HG03060 (cell line): Measurements from ENCODE around the gene GNAT2.

Experiments used
- ATAC-seq: cut with Tn5 transposase; IDR thresholded peaks from one replicate; pipeline ENCODE4 v1.9.1; 2021; ENCODE audit warnings: low read depth, moderate number of reproducible peaks; ENCODE audit not compliant: unreplicated experiment

GNAT2 gene

DNA sequence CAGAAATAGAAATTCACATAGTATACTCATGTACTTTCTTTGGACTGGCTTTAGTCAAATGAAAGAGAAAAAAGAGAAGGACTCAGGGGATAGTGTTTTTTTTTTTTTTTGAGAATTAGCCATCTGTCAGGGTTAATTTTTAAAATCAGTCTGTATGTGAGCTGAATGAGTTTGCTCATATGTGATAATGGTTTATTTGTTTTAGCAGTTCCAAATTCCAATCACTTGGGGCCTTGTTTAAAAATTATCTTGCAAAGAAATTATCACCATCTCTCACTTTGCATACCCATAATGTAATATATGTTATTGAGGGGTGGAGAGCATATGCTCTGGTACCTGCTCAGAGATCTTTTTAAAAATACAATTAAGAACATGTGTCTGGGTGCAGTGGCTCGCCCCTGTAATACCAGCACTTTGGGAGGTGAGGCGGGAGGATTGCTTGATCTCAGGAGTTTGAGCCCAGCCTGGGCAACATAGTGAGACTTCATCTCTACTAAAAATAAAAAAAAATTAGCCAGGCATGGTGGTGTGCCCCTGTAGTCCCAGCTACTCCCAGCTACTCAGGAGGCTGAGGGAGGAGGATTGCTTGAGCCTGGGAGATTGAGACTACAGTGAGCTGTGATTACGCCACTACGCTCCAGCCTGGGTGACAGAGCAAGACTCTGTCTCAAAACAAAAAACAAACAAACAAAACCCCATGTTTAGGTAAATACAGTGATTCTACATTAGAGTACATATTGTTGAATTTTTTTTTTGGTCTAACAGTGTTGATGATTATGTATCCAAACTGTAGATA is 51.3 kb downstream of the GNAT2 start:
- ATAC-seq = no peak

DNA sequence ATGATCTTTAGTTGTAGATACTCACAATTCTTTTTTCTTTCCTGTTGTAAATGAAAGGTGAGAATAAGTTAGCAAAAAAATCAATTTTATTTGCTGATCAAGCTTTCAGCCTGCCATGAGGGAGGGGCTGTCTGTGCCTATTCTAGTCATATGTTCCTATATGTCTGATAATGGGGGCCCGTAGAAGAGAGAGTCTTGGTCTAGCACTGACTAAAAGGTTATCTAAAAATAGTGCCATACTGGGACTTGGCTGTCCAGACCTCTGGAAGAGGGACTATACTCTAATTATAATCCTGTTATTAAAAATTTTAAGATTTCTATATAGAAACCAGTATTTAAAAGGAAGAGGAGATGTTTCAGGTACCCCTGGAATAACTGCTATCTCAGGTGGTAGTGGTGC is 52.4 kb downstream of the GNAT2 start:
- no peak for ATAC-seq

DNA sequence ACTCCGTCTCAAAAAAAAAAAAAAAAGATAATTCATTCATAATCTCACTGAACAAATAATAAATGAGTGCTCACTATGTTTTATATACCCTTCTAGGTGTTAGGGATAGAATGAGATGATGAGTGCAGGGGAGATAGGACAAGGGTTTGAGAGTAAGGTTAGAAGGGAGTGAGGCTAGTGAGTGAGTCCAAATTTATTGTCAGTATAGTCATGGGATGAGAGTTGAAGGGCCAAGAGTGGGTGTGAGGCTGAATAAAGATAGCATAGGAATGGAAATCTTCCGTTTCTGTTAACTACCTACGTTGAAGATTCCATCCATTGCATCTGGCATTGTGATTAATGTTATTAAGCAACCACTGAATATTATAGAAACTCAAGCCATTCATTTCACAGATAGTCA is 54.2 kb downstream of the GNAT2 start:
- no peak for ATAC-seq

DNA sequence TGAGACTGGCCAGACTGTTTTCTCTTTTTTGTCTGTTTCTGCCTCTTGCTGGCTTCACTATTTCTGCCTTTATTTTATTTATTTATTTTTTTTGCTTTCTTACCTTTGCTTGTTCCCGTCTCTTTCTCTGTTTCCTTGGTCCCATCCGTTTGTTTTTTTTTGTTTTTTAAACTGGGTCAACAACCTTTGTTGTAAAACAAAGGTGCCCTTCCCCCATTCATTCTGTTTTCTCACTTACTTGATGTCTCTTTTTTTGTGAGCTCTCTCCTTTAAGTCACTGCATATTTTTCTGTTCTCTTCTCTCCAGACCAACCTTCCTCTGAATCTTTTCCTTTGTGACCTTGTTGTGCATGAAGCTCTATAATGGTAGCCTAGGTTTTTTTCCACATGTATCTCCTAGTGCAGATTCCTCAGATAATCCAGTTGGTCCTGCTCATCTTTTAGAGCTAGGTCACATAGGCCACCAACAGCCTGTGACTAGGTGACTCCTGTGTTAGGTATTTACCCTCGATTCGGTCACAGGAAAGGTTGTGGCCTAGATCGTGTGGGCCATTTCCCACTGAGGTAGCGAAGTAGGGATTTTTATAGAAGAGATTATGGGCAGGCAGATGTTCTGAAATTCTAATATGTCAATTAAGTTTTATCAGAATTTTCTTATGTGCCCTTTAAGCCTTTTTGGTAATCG is 55.1 kb downstream of the GNAT2 start:
- no peak for ATAC-seq

DNA sequence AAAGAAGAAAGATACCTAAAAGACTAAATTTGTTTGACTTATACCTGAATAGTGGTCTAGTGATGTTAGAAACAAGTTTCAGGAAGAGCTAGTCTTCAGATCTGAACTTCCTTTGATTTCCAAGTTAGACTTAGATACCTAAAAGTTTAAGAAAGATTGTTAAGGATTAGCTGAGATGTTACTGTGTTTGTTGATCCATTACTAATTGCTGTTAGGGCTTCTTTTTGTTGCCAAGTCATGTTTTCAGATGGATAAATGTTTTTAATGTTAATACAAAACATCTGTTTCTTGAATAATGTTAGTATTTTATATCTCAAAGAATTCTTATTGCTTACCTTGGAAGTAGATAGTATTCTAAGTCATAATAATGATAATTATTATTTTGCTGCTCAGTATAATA is 59.4 kb downstream of the GNAT2 start:
- ATAC-seq = no peak

DNA sequence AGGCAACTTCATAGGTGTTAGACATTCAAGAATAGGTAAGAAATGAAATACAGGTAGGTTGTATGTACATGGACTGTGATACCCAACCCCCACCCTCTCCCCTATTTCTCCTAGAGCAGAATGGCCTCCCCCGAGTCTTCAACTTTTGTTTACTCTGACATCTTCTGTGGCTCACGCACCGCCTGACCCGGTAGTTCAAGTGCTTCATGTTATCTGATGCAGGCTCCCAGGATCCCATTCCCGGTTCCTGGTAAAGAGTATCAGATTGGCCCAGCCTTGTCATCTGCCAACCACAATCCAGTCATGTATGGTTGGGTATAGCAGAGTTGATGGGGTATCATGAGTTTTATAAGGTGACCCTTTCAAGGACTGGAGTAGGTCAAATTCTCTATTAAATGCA is 61.9 kb downstream of the GNAT2 start:
- ATAC-seq = no peak

DNA sequence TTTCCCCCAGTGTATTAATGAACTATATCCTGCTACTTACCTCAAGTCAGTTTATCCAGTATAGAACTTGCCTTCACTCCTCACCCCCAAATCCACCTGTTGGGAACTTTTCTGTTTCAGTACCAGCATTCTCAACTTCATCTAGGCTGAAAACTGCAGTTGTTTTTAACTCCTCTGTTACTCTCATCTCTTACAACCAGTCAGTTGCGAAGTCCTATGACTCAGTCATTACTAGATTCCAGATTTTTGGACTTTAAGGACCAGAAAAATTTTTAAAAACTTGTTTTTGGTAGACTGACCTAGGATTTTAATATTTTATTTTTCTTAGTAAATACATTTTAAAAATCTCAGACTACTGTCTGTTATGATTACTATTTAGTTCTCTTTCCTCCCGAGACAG is 62.9 kb downstream of the GNAT2 start:
- no peak for ATAC-seq
